ENCODE data around the gene BACH1. TPM values are rescaled to one million over a fixed set of nuclear protein-coding genes. Genes with fewer than 3 reads are reported as not detected.

BACH1 gene
- total and polyA plus RNA-seq, 2 donors (not counting 3 experiments of a cell fraction or from before 2014, with no cell fraction given): 7.2 to 28.8 TPM

DNA sequence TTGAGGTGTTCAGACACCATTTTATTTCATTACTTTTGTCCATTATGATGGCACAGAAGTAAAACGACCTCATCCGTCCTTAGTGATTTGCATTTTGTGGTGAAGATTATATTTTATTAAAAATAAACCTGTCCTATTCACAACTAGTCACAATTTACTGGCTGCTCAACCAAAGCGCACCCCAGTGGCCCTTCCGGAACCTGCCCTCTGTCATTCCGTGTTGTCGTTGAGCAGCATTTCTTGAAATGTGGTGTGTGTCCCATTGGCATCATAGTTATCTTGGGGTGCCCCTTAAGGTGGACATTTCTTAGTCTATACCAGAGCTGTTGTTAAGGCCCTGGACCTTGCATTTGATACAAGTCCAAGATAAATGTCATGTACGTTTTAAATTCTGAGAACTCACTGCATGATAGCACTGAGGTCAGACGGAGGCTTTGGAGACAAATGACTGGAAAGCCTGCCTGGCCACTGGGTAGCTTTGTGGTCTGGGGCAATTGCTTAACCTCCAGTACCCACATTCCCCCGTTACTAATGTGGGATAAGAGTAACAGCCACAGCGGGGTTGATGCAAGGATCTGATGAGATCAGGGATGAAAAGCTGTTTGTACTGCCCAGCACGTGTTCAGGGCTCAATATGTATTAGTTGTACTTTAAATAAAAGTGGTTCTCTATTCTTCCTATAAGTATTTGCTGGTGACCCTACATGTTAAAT is 36.2 kb downstream of the BACH1 start:
- Histone ChIP-seq H3K4me3 (replicated peaks in 1 of 3; ENCODE audit: insufficient read depth in 1 of 3, low read depth in 1 of 3, low read length in 3 of 3) (no peak overlapping the region), H3K27me3 (ENCODE audit: control insufficient read depth in 2 of 2, insufficient read depth in 2 of 2, low read length in 2 of 2) (no peaks in the 10 kb centered on the region), H2AFZ (ENCODE audit: low read depth, low read length) (no peak overlapping the region), H3K4me2 (ENCODE audit: insufficient read depth, low read length) (no peak overlapping the region), H3K9ac (replicated peaks; ENCODE audit: extremely low read depth, insufficient read depth, low read length) (no peak overlapping the region), H3K4me1 (ENCODE audit: control insufficient read depth, extremely low read depth, insufficient read depth, low read length) (peaks cover 11% of the 10 kb centered on the region), H3K9me1 (replicated peaks; ENCODE audit: control insufficient read depth, extremely low read depth, insufficient read depth, low read length) (no peaks in the 10 kb centered on the region), H3K79me2 (ENCODE audit: control insufficient read depth, insufficient read depth, low read length) (peaks cover 32% of the 10 kb centered on the region), H4K20me1 (replicated peaks; ENCODE audit: control insufficient read depth, extremely low read depth, insufficient read depth, low read length) (no peaks in the 10 kb centered on the region), H3K36me3 (ENCODE audit: control insufficient read depth in 2 of 2, extremely low read depth in 1 of 2, insufficient read depth in 2 of 2, low read length in 2 of 2) (no peaks in the 10 kb centered on the region), H3K9me3 (replicated peaks; ENCODE audit: control insufficient read depth, insufficient read depth, low read length) (no peaks in the 10 kb centered on the region), H3K27ac (ENCODE audit: insufficient read depth, low read depth, low read length) (no peak overlapping the region)
- intact Hi-C loops (cut with micrococcal nuclease): loop anchor here (2.0 kb wide), 1 partner anchor 14 kb away; no protein-coding TSS in a partner anchor
- DNase-seq (ENCODE audit: low read depth, low spot score) (no peak), FAIRE-seq (no peak)
- ChIA-PET CTCF (interaction anchor here (0.8 to 1.0 kb wide), 3 partner anchors 14 to 171 kb away, joined by 3 read pairs; no protein-coding TSS in a partner anchor), POLR2A (no interaction called here)
- TF ChIP-seq EZH2 (IDR thresholded peaks at IDR 0.05; ENCODE audit: borderline replicate concordance, low read depth, low read length, severe bottlenecking): no peak
- no peak for TF ChIP-seq GATA2 (IDR thresholded peaks at IDR 0.05; ENCODE audit: insufficient read depth, insufficient read length, low read depth, low read length)
- TF ChIP-seq, protein P1, sequence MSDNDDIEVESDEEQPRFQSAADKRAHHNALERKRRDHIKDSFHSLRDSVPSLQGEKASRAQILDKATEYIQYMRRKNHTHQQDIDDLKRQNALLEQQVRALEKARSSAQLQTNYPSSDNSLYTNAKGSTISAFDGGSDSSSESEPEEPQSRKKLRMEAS (IDR thresholded peaks at IDR 0.05; ENCODE audit: insufficient read depth, insufficient read length): no peak
- TF ChIP-seq JUN (IDR thresholded peaks at IDR 0.05; ENCODE audit: borderline replicate concordance, insufficient read depth, insufficient read length, low read depth): no peak
- TF ChIP-seq MYC (IDR thresholded peaks at IDR 0.05; ENCODE audit: low read depth, low read length): no peak
- TF ChIP-seq POLR2A (IDR thresholded peaks at IDR 0.05; ENCODE audit: low read depth, low read length): no peak
- no peak for TF ChIP-seq FOS (IDR thresholded peaks at IDR 0.05; ENCODE audit: borderline replicate concordance, insufficient read depth, low read length)
- no peak for TF ChIP-seq POLR2AphosphoS5 (IDR thresholded peaks at IDR 0.05; ENCODE audit: insufficient read depth, low read depth, low read length)
- TF ChIP-seq, protein P2, sequence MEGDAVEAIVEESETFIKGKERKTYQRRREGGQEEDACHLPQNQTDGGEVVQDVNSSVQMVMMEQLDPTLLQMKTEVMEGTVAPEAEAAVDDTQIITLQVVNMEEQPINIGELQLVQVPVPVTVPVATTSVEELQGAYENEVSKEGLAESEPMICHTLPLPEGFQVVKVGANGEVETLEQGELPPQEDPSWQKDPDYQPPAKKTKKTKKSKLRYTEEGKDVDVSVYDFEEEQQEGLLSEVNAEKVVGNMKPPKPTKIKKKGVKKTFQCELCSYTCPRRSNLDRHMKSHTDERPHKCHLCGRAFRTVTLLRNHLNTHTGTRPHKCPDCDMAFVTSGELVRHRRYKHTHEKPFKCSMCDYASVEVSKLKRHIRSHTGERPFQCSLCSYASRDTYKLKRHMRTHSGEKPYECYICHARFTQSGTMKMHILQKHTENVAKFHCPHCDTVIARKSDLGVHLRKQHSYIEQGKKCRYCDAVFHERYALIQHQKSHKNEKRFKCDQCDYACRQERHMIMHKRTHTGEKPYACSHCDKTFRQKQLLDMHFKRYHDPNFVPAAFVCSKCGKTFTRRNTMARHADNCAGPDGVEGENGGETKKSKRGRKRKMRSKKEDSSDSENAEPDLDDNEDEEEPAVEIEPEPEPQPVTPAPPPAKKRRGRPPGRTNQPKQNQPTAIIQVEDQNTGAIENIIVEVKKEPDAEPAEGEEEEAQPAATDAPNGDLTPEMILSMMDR (IDR thresholded peaks at IDR 0.05; ENCODE audit: extremely low read depth in 1 of 2, insufficient read depth in 1 of 2, low read depth in 1 of 2, low read length in 2 of 2): no peak
- no TSS peak for BruUV-seq (replicated peaks)
- dilution Hi-C loops (cut with MboI; ENCODE audit: extremely low pct_ligation_motif_present, low sequenced_read_pairs): no loop called here

Data from endothelial cell of umbilical vein (primary cell).